T-cell (primary cell): ENCODE results near the gene EIF5A. TPM values are rescaled to one million over a fixed set of nuclear protein-coding genes. Genes with fewer than 3 reads are reported as not detected.

Experiments used
- ATAC-seq, 4 experiments: fragments of 200-7000 bp in 3 of 4; fragments of 150-1000 bp in 1 of 4; cut with Tn5 transposase; replicated peaks in 1 of 4; 1 replicate in 3 of 4; 2 replicates in 1 of 4; pipeline ENCODE4 v1.10.0; 2021; ENCODE audit warnings: moderate library complexity in 3 of 4, mild to moderate bottlenecking in 2 of 4, moderate number of reproducible peaks in 1 of 4
- CTCF ChIA-PET, 2 donors: fragments of 300-600 bp; sonication (Branson Sonifier 250); formaldehyde crosslinking; loops; one replicate each; lab custom pipeline; 2022; ENCODE audit warnings: antibody characterized with exemption in 2 of 2; lab: Charles Lee
- POLR2A ChIA-PET, 2 donors: fragments of 300-600 bp; sonication (Branson Sonifier 250); formaldehyde crosslinking; loops; one replicate each; lab custom pipeline; 2022; ENCODE audit warnings: antibody characterized with exemption in 2 of 2; lab: Charles Lee
- DNase-seq, 35 experiments: peaks; one replicate each; pipeline versions ENCODE4 v3.0.0 to v3.0.0-alpha.2; 2013 to 2023
- H3K27ac ChIP-seq: one replicate; pipeline ENCODE4 v1.5.1; 2013; ENCODE audit warnings: low read length
- H3K27me3 ChIP-seq, 2 experiments: replicated peaks in 1 of 2; 1 replicate in 1 of 2; 2 replicates in 1 of 2; pipeline versions ENCODE4 v1.6.1 to v1.7.0; 2013; ENCODE audit warnings: low read length in 1 of 2, mixed read lengths in 1 of 2; ENCODE audit not compliant: control insufficient read depth in 2 of 2, insufficient read depth in 2 of 2; ENCODE audit errors: extremely low read depth in 1 of 2
- H3K36me3 ChIP-seq, 2 donors: 1 replicate in 1 of 2; 2 replicates in 1 of 2; pipeline versions ENCODE4 v1.6.1 to v1.7.0; 2013; ENCODE audit warnings: low read length in 1 of 2; ENCODE audit not compliant: control insufficient read depth in 2 of 2, insufficient read depth in 1 of 2; ENCODE audit errors: extremely low read depth in 1 of 2
- H3K4me1 ChIP-seq, 2 experiments: 1 replicate in 1 of 2; 2 replicates in 1 of 2; pipeline versions ENCODE4 v1.6.1 to v1.7.0; 2013; ENCODE audit warnings: low read length in 2 of 2, mixed read lengths in 1 of 2; ENCODE audit not compliant: insufficient read depth in 2 of 2, control insufficient read depth in 1 of 2; ENCODE audit errors: extremely low read depth in 1 of 2
- H3K4me3 ChIP-seq, 2 donors: 1 replicate in 1 of 2; 2 replicates in 1 of 2; pipeline versions ENCODE4 v1.5.1 to v1.7.0; 2013; ENCODE audit warnings: mild to moderate bottlenecking in 2 of 2, low read length in 1 of 2, moderate library complexity in 1 of 2; ENCODE audit not compliant: control insufficient read depth in 1 of 2; ENCODE audit errors: extremely low read depth in 1 of 2
- H3K9me3 ChIP-seq: 2 replicates; pipeline ENCODE4 v1.7.0; 2013
- H3K27ac Mint-ChIP-seq, 2 donors: one replicate each; pipeline ENCODE4 v1.8.0; 2020 to 2021; ENCODE audit warnings: mild to moderate bottlenecking in 2 of 2, mixed read lengths in 2 of 2
- H3K27me3 Mint-ChIP-seq, 2 donors: one replicate each; pipeline ENCODE4 v1.8.0; 2021 to 2022; ENCODE audit warnings: mixed read lengths in 2 of 2
- H3K36me3 Mint-ChIP-seq: one replicate; pipeline ENCODE4 v1.8.0; 2021; ENCODE audit warnings: mixed read lengths
- H3K4me1 Mint-ChIP-seq, 3 donors: one replicate each; pipeline ENCODE4 v1.8.0; 2020 to 2022; ENCODE audit warnings: mixed read lengths in 3 of 3, mild to moderate bottlenecking in 1 of 3
- H3K4me3 Mint-ChIP-seq, 3 donors: one replicate each; pipeline ENCODE4 v1.8.0; 2020 to 2022; ENCODE audit warnings: mild to moderate bottlenecking in 3 of 3, mixed read lengths in 3 of 3, moderate library complexity in 3 of 3
- H3K9me3 Mint-ChIP-seq, 3 donors: one replicate each; pipeline ENCODE4 v1.8.0; 2020 to 2022; ENCODE audit warnings: mixed read lengths in 3 of 3
- WGBS: methylation state at CpG from one replicate; pipeline ENCODE4 v1.1.5; 2013; ENCODE audit warnings: missing lambda C conversion rate; ENCODE audit not compliant: insufficient coverage; 5-methylcytosine and 5-hydroxymethylcytosine counted together
- total RNA-seq, 35 experiments: library from RNA in 6 of 35; stranded (reverse) in 6 of 35; fragments of 120-200 nt in 1 of 35; gene quantifications; one replicate each; pipeline versions ENCODE4 v1.2.1 to v1.2.4 and lab custom pipeline; 2013 to 2026

Gene EIF5A
- total RNA-seq, 5 donors from 2014 or later (not counting 1 experiment from before 2014, with no cell fraction given): 286 to 481 (median 306) TPM

- Mint-ChIP-seq H3K27me3 (no peaks in the 10 kb centered on the region), H3K9me3 (no peaks in the 10 kb centered on the region), H3K36me3 (peaks cover 25% of the 10 kb centered on the region), H3K27ac (no peak overlapping the region), H3K4me1 (peaks cover under 1 to 10% (median 9%) of the 10 kb centered on the region in 3 donors), H3K4me3 (no peak overlapping the region)
- Histone ChIP-seq H3K27me3 (no peaks in the 10 kb centered on the region), H3K9me3 (no peaks in the 10 kb centered on the region), H3K4me3 (no peak overlapping the region), H3K36me3 (peaks cover 45 to 81% of the 10 kb centered on the region in 2 donors), H3K27ac (no peak overlapping the region), H3K4me1 (peaks cover 0 to 13% of the 10 kb centered on the region in 2 experiments)
- 99% methylated on average over 14 of the region's 22 CpGs for WGBS
- no peak for DNase-seq
- CTCF ChIA-PET: interaction anchor here in 1 of 2 donors (0.5 kb wide), 1 partner anchor 169 kb away, joined by 4 read pairs; no protein-coding TSS in a partner anchor
- POLR2A ChIA-PET: no interaction called here
- ATAC-seq: no peak
Observed at GRCh38 chr17:7322520-7323194, 15.2 kb downstream of the EIF5A start.

- ChIA-PET CTCF (interaction anchor here (0.6 to 0.9 kb wide), 3 partner anchors 9 to 178 kb away, joined by 3 to 8 read pairs (median 6); no protein-coding TSS in a partner anchor), POLR2A (no interaction called here)
- Histone ChIP-seq H3K36me3 (peaks cover 35 to 69% of the 10 kb centered on the region in 2 donors), H3K9me3 (no peaks in the 10 kb centered on the region), H3K27ac (no peak overlapping the region), H3K4me1 (peaks cover 2 to 23% of the 10 kb centered on the region in 2 experiments), H3K27me3 (no peaks in the 10 kb centered on the region), H3K4me3 (no peak overlapping the region)
- Mint-ChIP-seq H3K4me3 (no peak overlapping the region), H3K36me3 (peaks cover 19% of the 10 kb centered on the region), H3K27ac (peak overlapping the region in 1 of 2 donors; percentile 34), H3K27me3 (no peaks in the 10 kb centered on the region), H3K9me3 (no peaks in the 10 kb centered on the region), H3K4me1 (peaks cover 13 to 23% (median 21%) of the 10 kb centered on the region in 3 donors)
- ATAC-seq: peak in 3 of 4 experiments; percentile 40 to 54 (median 46)
- WGBS: 82% methylated on average over 30 of the region's 39 CpGs
- peak in 31 of 35 experiments; percentile 21 to 77 (median 55) for DNase-seq
Observed at GRCh38 chr17:7323731-7324437, 16.5 kb downstream of the EIF5A start.

GRCh38 chr17:7324438-7324779 lies 17.0 kb downstream of the EIF5A start:
- H3K36me3 Mint-ChIP-seq: peaks cover 18% of the 10 kb centered on the region
- Histone ChIP-seq H3K4me1 (peaks cover 2 to 23% of the 10 kb centered on the region in 2 experiments), H3K27ac (no peak overlapping the region), H3K4me3 (no peak overlapping the region), H3K9me3 (no peaks in the 10 kb centered on the region), H3K27me3 (no peaks in the 10 kb centered on the region), H3K36me3 (peaks cover 33 to 67% of the 10 kb centered on the region in 2 donors)
- peak overlapping the region in 1 of 2 donors; percentile 34 for H3K27ac Mint-ChIP-seq
- POLR2A ChIA-PET: interaction anchor here in 1 of 2 donors (0.6 kb wide), 1 partner anchor 268 kb away, joined by 4 read pairs; no protein-coding TSS in a partner anchor
- H3K9me3 Mint-ChIP-seq: no peaks in the 10 kb centered on the region
- CTCF ChIA-PET: interaction anchor here (0.6 to 0.9 kb wide), 3 partner anchors 9 to 278 kb away, joined by 3 to 8 read pairs (median 3); no protein-coding TSS in a partner anchor
- no peak for DNase-seq
- H3K4me1 Mint-ChIP-seq: peaks cover 16 to 25% (median 21%) of the 10 kb centered on the region in 3 donors
- H3K27me3 Mint-ChIP-seq: no peaks in the 10 kb centered on the region
- WGBS: 87% methylated on average over 3 of the region's 3 CpGs
- no peak overlapping the region for H3K4me3 Mint-ChIP-seq
- no peak for ATAC-seq

- Histone ChIP-seq H3K9me3 (no peaks in the 10 kb centered on the region), H3K27me3 (no peaks in the 10 kb centered on the region), H3K4me3 (no peak overlapping the region), H3K4me1 (peaks cover 2 to 27% of the 10 kb centered on the region in 2 experiments), H3K27ac (no peak overlapping the region), H3K36me3 (peaks cover 33 to 66% of the 10 kb centered on the region in 2 donors)
- H3K4me1 Mint-ChIP-seq: peaks cover 23 to 32% (median 27%) of the 10 kb centered on the region in 3 donors
- no peak for ATAC-seq
- POLR2A ChIA-PET: interaction anchor here (0.6 kb wide), 2 partner anchors 77 to 268 kb away, joined by 4 to 6 read pairs; no protein-coding TSS in a partner anchor
- no peaks in the 10 kb centered on the region for H3K27me3 Mint-ChIP-seq
- no peak overlapping the region for H3K4me3 Mint-ChIP-seq
- H3K27ac Mint-ChIP-seq: no peak overlapping the region
- CTCF ChIA-PET: interaction anchor here (0.6 to 0.9 kb wide), 3 partner anchors 8 to 279 kb away, joined by 3 to 8 read pairs (median 3); no protein-coding TSS in a partner anchor
- H3K36me3 Mint-ChIP-seq: peaks cover 18% of the 10 kb centered on the region
- no peak for DNase-seq
- no peaks in the 10 kb centered on the region for H3K9me3 Mint-ChIP-seq
- 100% methylated on average over 2 of the region's 19 CpGs for WGBS
Observed at GRCh38 chr17:7325031-7325528, 17.7 kb downstream of the EIF5A start.

- peaks cover 25 to 39% (median 31%) of the 10 kb centered on the region in 3 donors for H3K4me1 Mint-ChIP-seq
- Histone ChIP-seq H3K27ac (no peak overlapping the region), H3K9me3 (no peaks in the 10 kb centered on the region), H3K27me3 (no peaks in the 10 kb centered on the region), H3K4me1 (peaks cover 2 to 37% of the 10 kb centered on the region in 2 experiments), H3K36me3 (peaks cover 25 to 55% of the 10 kb centered on the region in 2 donors), H3K4me3 (no peak overlapping the region)
- no peaks in the 10 kb centered on the region for H3K27me3 Mint-ChIP-seq
- peaks cover 15% of the 10 kb centered on the region for H3K36me3 Mint-ChIP-seq
- H3K27ac Mint-ChIP-seq: no peak overlapping the region
- H3K4me3 Mint-ChIP-seq: no peak overlapping the region
- ChIA-PET POLR2A (interaction anchor here in 1 of 2 donors (0.5 kb wide), 1 partner anchor 20 kb away, joined by 9 read pairs; no protein-coding TSS in a partner anchor), CTCF (interaction anchor here in 1 of 2 donors (0.8 kb wide), 1 partner anchor 11 kb away, joined by 5 read pairs; no protein-coding TSS in a partner anchor)
- ATAC-seq: no peak
- no CpG with 5 or more reads among the region's 11 CpGs for WGBS
- DNase-seq: no peak
- H3K9me3 Mint-ChIP-seq: no peaks in the 10 kb centered on the region
Observed at GRCh38 chr17:7326186-7326585, 18.8 kb downstream of the EIF5A start.

GRCh38 chr17:7327056-7327455 lies 19.6 kb downstream of the EIF5A start:
- ATAC-seq (no peak), DNase-seq (no peak)
- CTCF ChIA-PET: interaction anchor here in 1 of 2 donors (0.8 kb wide), 1 partner anchor 10 kb away, joined by 5 read pairs; no protein-coding TSS in a partner anchor
- no peak overlapping the region for H3K27ac ChIP-seq
- no peaks in the 10 kb centered on the region for H3K9me3 Mint-ChIP-seq
- peaks cover 25 to 39% (median 32%) of the 10 kb centered on the region in 3 donors for H3K4me1 Mint-ChIP-seq
- H3K36me3 Mint-ChIP-seq: peaks cover 8% of the 10 kb centered on the region
- peaks cover 19 to 46% of the 10 kb centered on the region in 2 donors for H3K36me3 ChIP-seq
- POLR2A ChIA-PET: no interaction called here
- WGBS: 100% methylated on average over 1 of the region's 7 CpGs
- no peaks in the 10 kb centered on the region for H3K9me3 ChIP-seq
- no peaks in the 10 kb centered on the region for H3K27me3 ChIP-seq
- peaks cover 6 to 42% of the 10 kb centered on the region in 2 experiments for H3K4me1 ChIP-seq
- no peak overlapping the region for H3K27ac Mint-ChIP-seq
- no peaks in the 10 kb centered on the region for H3K27me3 Mint-ChIP-seq
- H3K4me3 ChIP-seq: no peak overlapping the region
- H3K4me3 Mint-ChIP-seq: no peak overlapping the region
